KMS-11 (cell line): ENCODE measurements around the gene SPHKAP.

Experiments
- H2AFZ ChIP-seq: fragments of 200-600 bp; sonication (generic); 2 replicates; pipeline ENCODE4 v1.6.1; 2016; ENCODE audit warnings: antibody characterized with exemption, mixed run types, low read depth
- H3K27ac ChIP-seq: fragments of 200-600 bp; sonication (generic); 2 replicates; pipeline ENCODE4 v1.6.1; 2016; ENCODE audit warnings: mild to moderate bottlenecking, mixed run types
- H3K27me3 ChIP-seq: fragments of 200-600 bp; sonication (generic); 2 replicates; pipeline ENCODE4 v1.6.1; 2017; ENCODE audit warnings: mild to moderate bottlenecking, low read depth, mixed run types, moderate library complexity; ENCODE audit not compliant: insufficient read depth
- H3K36me3 ChIP-seq: fragments of 200-600 bp; sonication (generic); 2 replicates; pipeline ENCODE4 v1.6.1; 2017; ENCODE audit warnings: mild to moderate bottlenecking, mixed run types; ENCODE audit not compliant: insufficient read depth
- H3K4me1 ChIP-seq: fragments of 200-600 bp; sonication (generic); 2 replicates; pipeline ENCODE4 v1.6.1; 2016; ENCODE audit warnings: mild to moderate bottlenecking, low read depth, mixed run types; ENCODE audit not compliant: poor library complexity, severe bottlenecking
- H3K4me2 ChIP-seq: fragments of 200-600 bp; sonication (generic); 2 replicates; pipeline ENCODE4 v1.7.0; 2016; ENCODE audit warnings: mild to moderate bottlenecking, mixed run types
- H3K4me3 ChIP-seq: fragments of 200-600 bp; sonication (generic); IDR thresholded peaks from 2 replicates; pipeline ENCODE4 v1.6.1; 2017; ENCODE audit warnings: low read depth, low read length, mixed read lengths; ENCODE audit not compliant: insufficient read depth
- H3K79me2 ChIP-seq: fragments of 200-600 bp; sonication (generic); 2 replicates; pipeline ENCODE4 v1.6.1; 2016; ENCODE audit warnings: low read depth, mixed run types; ENCODE audit not compliant: insufficient read depth
- H3K9ac ChIP-seq: fragments of 200-600 bp; sonication (generic); 2 replicates; pipeline ENCODE4 v1.6.1; 2016; ENCODE audit warnings: mild to moderate bottlenecking, mixed run types
- H4K20me1 ChIP-seq: fragments of 200-600 bp; sonication (generic); 2 replicates; pipeline ENCODE4 v1.6.1; 2016; ENCODE audit warnings: mild to moderate bottlenecking, mixed run types; ENCODE audit not compliant: insufficient read depth
- TF ChIP-seq, protein P1 (sequence below): fragments of 200-600 bp; sonication (generic); conservative IDR thresholded peaks from 2 replicates; pipeline ENCODE4 v1.6.1; 2017; ENCODE audit warnings: low read depth, mild to moderate bottlenecking, antibody characterized with exemption, low read length, moderate library complexity, mixed read lengths

The SPHKAP gene

DNA sequence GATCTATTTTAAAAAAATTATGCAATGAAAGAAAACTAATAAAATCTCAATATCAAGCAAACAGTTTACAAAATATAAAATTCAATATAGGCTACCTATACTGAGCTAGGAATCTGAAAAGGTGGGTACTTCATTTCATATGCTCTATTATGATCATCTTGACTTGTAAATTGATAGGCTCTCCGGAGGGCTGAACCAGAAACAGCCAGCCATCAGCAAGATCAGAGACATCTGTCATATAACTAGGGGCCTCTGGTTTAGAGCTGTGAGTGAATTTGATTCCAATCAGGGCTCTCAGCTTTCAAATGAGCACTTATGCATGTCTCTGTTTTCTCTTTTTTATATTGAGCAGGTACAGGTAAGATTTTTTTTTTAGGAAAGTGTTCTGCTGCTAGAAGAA lies 114.2 kb downstream of the SPHKAP start:
- H3K4me3 ChIP-seq, result no peak overlapping the region
- no peak overlapping the region for H2AFZ ChIP-seq
- no peak overlapping the region for H3K9ac ChIP-seq
- no peak overlapping the region for H3K4me2 ChIP-seq
- no peak overlapping the region for H3K27ac ChIP-seq
- H3K79me2 ChIP-seq, result no peaks in the 10 kb centered on the region
- TF ChIP-seq, protein P1, sequence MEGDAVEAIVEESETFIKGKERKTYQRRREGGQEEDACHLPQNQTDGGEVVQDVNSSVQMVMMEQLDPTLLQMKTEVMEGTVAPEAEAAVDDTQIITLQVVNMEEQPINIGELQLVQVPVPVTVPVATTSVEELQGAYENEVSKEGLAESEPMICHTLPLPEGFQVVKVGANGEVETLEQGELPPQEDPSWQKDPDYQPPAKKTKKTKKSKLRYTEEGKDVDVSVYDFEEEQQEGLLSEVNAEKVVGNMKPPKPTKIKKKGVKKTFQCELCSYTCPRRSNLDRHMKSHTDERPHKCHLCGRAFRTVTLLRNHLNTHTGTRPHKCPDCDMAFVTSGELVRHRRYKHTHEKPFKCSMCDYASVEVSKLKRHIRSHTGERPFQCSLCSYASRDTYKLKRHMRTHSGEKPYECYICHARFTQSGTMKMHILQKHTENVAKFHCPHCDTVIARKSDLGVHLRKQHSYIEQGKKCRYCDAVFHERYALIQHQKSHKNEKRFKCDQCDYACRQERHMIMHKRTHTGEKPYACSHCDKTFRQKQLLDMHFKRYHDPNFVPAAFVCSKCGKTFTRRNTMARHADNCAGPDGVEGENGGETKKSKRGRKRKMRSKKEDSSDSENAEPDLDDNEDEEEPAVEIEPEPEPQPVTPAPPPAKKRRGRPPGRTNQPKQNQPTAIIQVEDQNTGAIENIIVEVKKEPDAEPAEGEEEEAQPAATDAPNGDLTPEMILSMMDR, result no peak
- no peaks in the 10 kb centered on the region for H3K36me3 ChIP-seq
- H4K20me1 ChIP-seq, result no peaks in the 10 kb centered on the region
- no peaks in the 10 kb centered on the region for H3K27me3 ChIP-seq
- no peaks in the 10 kb centered on the region for H3K4me1 ChIP-seq

DNA sequence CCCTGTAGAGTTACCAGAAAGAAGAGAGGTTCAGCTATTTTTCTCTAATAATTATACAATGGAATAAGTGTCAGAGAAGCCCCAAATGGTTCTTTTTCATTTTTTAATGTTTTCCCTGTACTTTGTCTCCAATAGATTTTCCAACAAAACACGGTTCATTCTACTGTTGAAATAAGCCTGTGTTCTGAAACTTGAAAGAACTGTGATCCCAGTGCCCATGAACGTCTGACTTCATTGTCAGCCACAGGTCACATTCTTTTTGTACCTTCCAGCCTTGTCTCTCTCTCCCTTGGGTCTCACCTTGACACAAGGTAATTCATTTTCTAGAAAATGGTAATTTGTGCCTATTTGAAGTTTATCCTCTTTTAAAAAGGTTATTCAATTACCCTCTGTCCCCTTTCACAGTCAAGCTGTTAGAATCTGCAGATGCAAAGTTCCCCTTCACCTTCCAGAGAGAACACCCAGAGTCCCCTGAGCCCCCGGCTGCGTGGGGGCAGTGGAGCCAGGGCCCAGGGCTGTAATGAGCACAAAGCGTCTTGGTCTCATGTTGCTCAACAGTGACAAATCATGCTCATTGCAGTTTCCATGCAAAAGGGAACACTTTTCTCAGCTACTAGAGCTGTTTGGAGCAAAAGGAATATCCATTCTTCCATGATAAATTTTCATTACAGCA lies 115.2 kb downstream of the SPHKAP start:
- Histone ChIP-seq H4K20me1 (no peaks in the 10 kb centered on the region), H3K36me3 (no peaks in the 10 kb centered on the region), H3K27me3 (no peaks in the 10 kb centered on the region), H3K4me3 (no peak overlapping the region), H2AFZ (no peak overlapping the region), H3K4me1 (no peaks in the 10 kb centered on the region), H3K9ac (no peak overlapping the region), H3K27ac (no peak overlapping the region), H3K79me2 (no peaks in the 10 kb centered on the region), H3K4me2 (no peak overlapping the region)
- TF ChIP-seq, protein P1, result no peak

DNA sequence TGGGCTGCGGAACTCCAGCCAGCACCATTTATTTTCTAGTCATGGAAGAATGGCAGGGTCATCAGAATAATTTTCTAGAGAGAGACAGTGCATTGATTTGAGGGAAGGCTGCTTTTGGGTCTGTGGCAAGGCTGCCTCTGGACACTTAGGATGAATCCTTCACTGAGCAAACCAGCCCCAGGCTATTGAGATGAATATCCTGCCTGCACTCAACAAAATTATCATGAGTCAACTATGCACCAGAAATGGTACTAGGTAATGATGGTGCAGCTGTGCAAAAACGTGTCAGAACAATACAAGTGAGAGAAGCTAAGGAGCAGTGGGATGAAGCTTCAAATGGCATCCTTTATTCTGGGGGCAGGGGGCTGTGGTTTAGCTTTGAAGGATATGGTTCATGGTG lies 115.8 kb downstream of the SPHKAP start:
- Histone ChIP-seq H3K4me3 (no peak overlapping the region), H3K36me3 (no peaks in the 10 kb centered on the region), H3K4me2 (no peak overlapping the region), H3K27me3 (no peaks in the 10 kb centered on the region), H4K20me1 (no peaks in the 10 kb centered on the region), H2AFZ (no peak overlapping the region), H3K27ac (no peak overlapping the region), H3K9ac (no peak overlapping the region), H3K4me1 (no peaks in the 10 kb centered on the region), H3K79me2 (no peaks in the 10 kb centered on the region)
- TF ChIP-seq, protein P1, result no peak

DNA sequence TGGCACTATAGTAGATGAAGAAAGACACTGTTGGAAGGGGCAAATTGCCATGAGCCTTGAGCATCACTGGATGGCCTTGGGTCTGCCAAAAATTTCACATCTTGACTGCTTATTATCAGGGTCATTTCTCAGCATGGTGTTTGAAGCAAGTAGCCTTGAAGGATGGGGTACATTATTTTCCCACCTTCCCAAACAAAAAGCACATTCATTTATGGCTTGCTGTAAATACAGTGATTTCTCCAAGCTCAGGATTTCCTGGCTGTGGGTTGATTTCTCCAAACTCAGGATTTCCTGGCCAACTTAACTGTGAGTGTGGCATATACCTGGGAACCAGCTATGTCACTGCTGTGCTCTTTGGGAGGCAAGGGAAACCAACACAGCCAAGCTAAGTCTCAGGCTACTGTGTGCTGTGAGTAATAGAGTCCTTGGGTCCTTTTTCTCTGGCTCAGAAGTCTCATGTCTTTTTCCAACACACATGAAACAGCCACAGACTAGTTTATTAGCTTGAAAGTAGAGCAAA lies 116.6 kb downstream of the SPHKAP start:
- Histone ChIP-seq H3K4me1 (no peaks in the 10 kb centered on the region), H3K9ac (no peak overlapping the region), H3K79me2 (no peaks in the 10 kb centered on the region), H2AFZ (no peak overlapping the region), H3K4me3 (no peak overlapping the region), H3K27me3 (no peaks in the 10 kb centered on the region), H3K36me3 (no peaks in the 10 kb centered on the region), H4K20me1 (no peaks in the 10 kb centered on the region), H3K27ac (no peak overlapping the region), H3K4me2 (no peak overlapping the region)
- TF ChIP-seq, protein P1, result no peak
